ENCODE data around the gene OSBPL10.
"Not testable (repeated sequence)": the region's sequence is repeated elsewhere in the genome, so short reads cannot be mapped to it uniquely, and the experiment has no call there.

OSBPL10 gene

GRCh38 chr3:31868236-31868635 is 112.8 kb downstream of the OSBPL10 start:
- no peak overlapping the region for H3K4me3 ChIP-seq (ENCODE audit: low read depth, low read length)
- no peak for DNase-seq (ENCODE audit: low read depth)
- no peak for TF ChIP-seq CTCF (IDR thresholded peaks at IDR 0.05; ENCODE audit: control insufficient read depth, extremely low read depth, insufficient read depth)

- DNase-seq (ENCODE audit: low read depth), result no peak
- no peak overlapping the region for H3K4me3 ChIP-seq (ENCODE audit: low read depth, low read length)
- TF ChIP-seq CTCF (IDR thresholded peaks at IDR 0.05; ENCODE audit: control insufficient read depth, extremely low read depth, insufficient read depth), result no peak
These were observed 118.3 kb downstream of the OSBPL10 start for GRCh38 chr3:31862666-31863279.

- no peak for TF ChIP-seq CTCF (IDR thresholded peaks at IDR 0.05; ENCODE audit: control insufficient read depth, extremely low read depth, insufficient read depth)
- H3K4me3 ChIP-seq (ENCODE audit: low read depth, low read length), result no peak overlapping the region
- no peak for DNase-seq (ENCODE audit: low read depth)
These were observed 119.2 kb downstream of the OSBPL10 start for GRCh38 chr3:31861826-31862225.

GRCh38 chr3:31860642-31861041 is 120.4 kb downstream of the OSBPL10 start:
- not testable (repeated sequence) for DNase-seq (ENCODE audit: low read depth); H3K4me3 ChIP-seq (ENCODE audit: low read depth, low read length)

- no peak for TF ChIP-seq CTCF (IDR thresholded peaks at IDR 0.05; ENCODE audit: control insufficient read depth, extremely low read depth, insufficient read depth)
- DNase-seq (ENCODE audit: low read depth), result peak; percentile 63
- H3K4me3 ChIP-seq (ENCODE audit: low read depth, low read length), result no peak overlapping the region
These were observed 121.8 kb downstream of the OSBPL10 start for GRCh38 chr3:31859245-31859644.

DNA sequence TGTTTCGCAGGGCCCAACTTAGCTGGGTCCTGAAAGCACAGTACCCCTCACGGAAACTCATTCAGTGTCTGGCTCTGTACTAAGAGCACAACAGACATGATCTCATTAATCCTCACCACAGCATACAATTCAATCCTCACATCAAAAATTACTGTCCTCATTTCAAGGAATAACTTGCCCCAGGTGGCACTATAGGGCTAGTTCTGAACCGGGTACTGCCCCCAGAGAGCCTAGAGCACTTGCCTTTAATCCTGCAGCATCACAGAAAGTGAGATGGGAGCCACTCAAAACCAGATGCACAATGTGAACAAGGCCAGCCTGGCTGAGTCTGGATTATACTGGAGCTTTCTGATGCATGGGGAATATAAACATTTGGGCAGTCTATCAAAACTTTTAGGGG is 122.6 kb downstream of the OSBPL10 start:
- H3K4me3 ChIP-seq (ENCODE audit: low read depth, low read length), result no peak overlapping the region
- TF ChIP-seq CTCF (IDR thresholded peaks at IDR 0.05; ENCODE audit: control insufficient read depth, extremely low read depth, insufficient read depth), result 0 out of 2 replicates have a peak, but pooled peaks have one; percentile 13
- no peak for DNase-seq (ENCODE audit: low read depth)

DNA sequence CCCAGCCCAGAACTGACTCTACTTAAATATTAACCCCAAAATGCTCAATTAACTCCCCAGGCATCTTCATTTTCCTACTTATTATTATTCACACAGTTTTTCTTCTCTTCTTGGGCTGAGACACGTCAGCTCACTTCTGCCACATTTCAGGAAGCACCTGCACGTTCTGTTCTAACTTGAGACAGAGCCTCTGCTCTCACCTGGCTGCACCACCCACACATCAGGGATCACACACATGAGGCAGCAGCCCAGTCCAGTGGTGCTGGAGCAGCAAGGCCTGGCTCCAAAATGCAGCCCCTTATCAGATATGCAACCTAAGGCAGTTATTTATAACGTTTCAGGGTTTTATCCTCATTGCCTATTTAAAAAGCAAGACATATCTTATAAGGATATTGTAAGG is 127.5 kb downstream of the OSBPL10 start:
- no peak overlapping the region for H3K4me3 ChIP-seq (ENCODE audit: low read depth, low read length)
- no peak for DNase-seq (ENCODE audit: low read depth)
- no peak for TF ChIP-seq CTCF (IDR thresholded peaks at IDR 0.05; ENCODE audit: control insufficient read depth, extremely low read depth, insufficient read depth)
